GM23248 (cell line): ENCODE data around the gene WDR70. TPM values are rescaled to one million over a fixed set of nuclear protein-coding genes. Genes with fewer than 3 reads are reported as not detected.
A peak's percentile ranks its signal among the peaks of the same experiment; 100 is the strongest.
"Not testable (repeated sequence)": the region's sequence is repeated elsewhere in the genome, so short reads cannot be mapped to it uniquely, and the experiment has no call there.

ENCODE experiments used
- DNase-seq: peaks from one replicate; pipeline ENCODE4 v3.0.0-alpha.2; 2015
- H2AFZ ChIP-seq: fragments of 200-600 bp; sonication (generic); 2 replicates; pipeline ENCODE4 v1.6.1; 2016; ENCODE audit warnings: antibody characterized with exemption
- H3F3A ChIP-seq: fragments of 200-600 bp; sonication (generic); 2 replicates; pipeline ENCODE4 v1.6.1; 2016; ENCODE audit warnings: mild to moderate bottlenecking, antibody characterized with exemption, mixed run types; ENCODE audit not compliant: insufficient read depth
- H3K27ac ChIP-seq: fragments of 200-600 bp; sonication (generic); 2 replicates; pipeline ENCODE4 v1.5.1; 2016; ENCODE audit warnings: mild to moderate bottlenecking
- H3K27me3 ChIP-seq: fragments of 200-600 bp; sonication (generic); replicated peaks from 2 replicates; pipeline ENCODE4 v1.6.1; 2016; ENCODE audit warnings: mild to moderate bottlenecking; ENCODE audit not compliant: insufficient read depth
- H3K36me3 ChIP-seq: fragments of 200-600 bp; sonication (generic); 2 replicates; pipeline ENCODE4 v1.6.1; 2016; ENCODE audit warnings: low read depth, mild to moderate bottlenecking
- H3K4me1 ChIP-seq: fragments of 200-600 bp; sonication (generic); 2 replicates; pipeline ENCODE4 v1.6.1; 2016; ENCODE audit warnings: mild to moderate bottlenecking; ENCODE audit not compliant: insufficient read depth
- H3K4me2 ChIP-seq: fragments of 200-600 bp; sonication (generic); one replicate; pipeline ENCODE4 v1.6.1; 2016; ENCODE audit warnings: mild to moderate bottlenecking; ENCODE audit not compliant: unreplicated experiment
- H3K4me3 ChIP-seq: fragments of 200-600 bp; sonication (generic); 2 replicates; pipeline ENCODE4 v1.5.1; 2016; ENCODE audit warnings: mild to moderate bottlenecking
- H3K79me2 ChIP-seq: fragments of 200-600 bp; sonication (generic); 2 replicates; pipeline ENCODE4 v1.6.1; 2016; ENCODE audit warnings: mild to moderate bottlenecking; ENCODE audit not compliant: insufficient read depth
- H3K9ac ChIP-seq: fragments of 200-600 bp; sonication (generic); 2 replicates; pipeline ENCODE4 v1.6.1; 2016; ENCODE audit warnings: mild to moderate bottlenecking
- H3K9me2 ChIP-seq: fragments of 200-600 bp; sonication (generic); 2 replicates; pipeline ENCODE4 v1.6.1; 2016; ENCODE audit warnings: mixed run types, mild to moderate bottlenecking, moderate library complexity; ENCODE audit not compliant: insufficient read depth
- H3K9me3 ChIP-seq: fragments of 200-600 bp; sonication (generic); one replicate; pipeline ENCODE4 v1.6.1; 2017; ENCODE audit warnings: low read depth
- H4K20me1 ChIP-seq: fragments of 200-600 bp; sonication (generic); 2 replicates; pipeline ENCODE4 v1.6.0; 2016; ENCODE audit not compliant: insufficient read depth
- EZH2 ChIP-seq: fragments of 200-600 bp; sonication (generic); IDR thresholded peaks from 2 replicates; pipeline ENCODE4 v1.6.1; 2018; ENCODE audit warnings: antibody characterized with exemption, mild to moderate bottlenecking; ENCODE audit not compliant: insufficient read depth, poor library complexity, severe bottlenecking
- EZH2phosphoT487 ChIP-seq: fragments of 200-600 bp; sonication (generic); IDR thresholded peaks from 2 replicates; pipeline ENCODE4 v1.6.1; 2018; ENCODE audit warnings: antibody characterized with exemption, moderate library complexity, mild to moderate bottlenecking, low read depth; ENCODE audit not compliant: insufficient read depth
- WGBS, 2 experiments: methylation state at CpG; one replicate each; pipeline ENCODE4 v1.1.6; 2015 to 2017; ENCODE audit warnings: low lambda C conversion rate in 2 of 2, low coverage in 1 of 2; ENCODE audit errors: missing lambda C conversion rate in 2 of 2; 5-methylcytosine and 5-hydroxymethylcytosine counted together
- in situ Hi-C: fragments of 300-500 bp; cut with MboI; formaldehyde crosslinking; loops from 2 replicates; pipeline ENCODE4 v1.15.0; 2020
- polyA plus RNA-seq: library from polyadenylated mRNA; unstranded; fragments of >200 nt; fragmentation: Nextera tagmentation; extraction: Ambion mirVana; gene quantifications from 2 replicates; pipeline ENCODE4 v1.2.1, GENCODE V29; 2016
- total RNA-seq: library from RNA; depleted of rRNA; stranded (reverse); fragments of >200 nt; shearing (Covaris generic); gene quantifications from 2 replicates; pipeline ENCODE4 v1.2.3, GENCODE V29; 2014

Gene WDR70
- total and polyA plus RNA-seq, 2 experiments from 2014 or later: 20.8 to 24.9 TPM

DNA sequence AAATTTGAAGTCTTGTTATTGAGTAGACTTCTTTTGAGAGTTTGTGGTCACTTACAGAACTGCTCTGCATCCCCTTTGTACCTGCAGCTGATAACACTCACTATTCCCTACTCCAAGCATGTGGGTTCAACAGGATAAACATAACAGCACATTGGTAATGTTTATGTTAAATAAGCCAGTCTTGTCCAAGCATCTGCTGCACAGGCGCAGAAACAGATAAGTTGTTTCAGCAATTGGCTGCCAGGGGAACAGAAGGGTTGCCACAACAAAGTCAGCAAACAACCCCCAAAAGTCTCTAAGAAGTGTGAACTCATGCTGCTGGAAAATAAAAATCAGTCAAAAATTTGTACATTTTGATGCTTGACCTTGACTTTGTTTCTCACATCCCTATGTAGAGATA lies 286.2 kb downstream of the WDR70 start:
- H3K27me3 ChIP-seq: no peaks in the 10 kb centered on the region
- peaks cover 36% of the 10 kb centered on the region for H3K4me1 ChIP-seq
- peaks cover 29% of the 10 kb centered on the region for H3F3A ChIP-seq
- H3K4me2 ChIP-seq: no peak overlapping the region
- no peak overlapping the region for H2AFZ ChIP-seq
- no peak for DNase-seq
- H3K79me2 ChIP-seq: peaks cover 4% of the 10 kb centered on the region; the same call in 1 of the 2 replicates
- no peak overlapping the region for H3K9ac ChIP-seq
- no peaks in the 10 kb centered on the region for H3K36me3 ChIP-seq
- no peak for TF ChIP-seq EZH2phosphoT487
- no peak for TF ChIP-seq EZH2
- in situ Hi-C loops: no loop called here
- no peaks in the 10 kb centered on the region for H3K9me3 ChIP-seq
- no peak overlapping the region for H3K4me3 ChIP-seq
- no peaks in the 10 kb centered on the region for H4K20me1 ChIP-seq
- no peaks in the 10 kb centered on the region for H3K9me2 ChIP-seq
- 100% methylated on average over 1 of the region's 1 CpG for WGBS, 2 experiments
- H3K27ac ChIP-seq: no peak overlapping the region

GRCh38 chr5:37665889-37666288 lies 286.8 kb downstream of the WDR70 start:
- Histone ChIP-seq H3K27me3 (no peaks in the 10 kb centered on the region), H3K27ac (no peak overlapping the region), H2AFZ (no peak overlapping the region), H3F3A (peaks cover 29% of the 10 kb centered on the region), H3K4me1 (peaks cover 36% of the 10 kb centered on the region), H3K36me3 (no peaks in the 10 kb centered on the region), H3K9ac (no peak overlapping the region), H3K79me2 (peaks cover 7% of the 10 kb centered on the region), H3K9me3 (no peaks in the 10 kb centered on the region), H3K9me2 (no peaks in the 10 kb centered on the region), H3K4me3 (no peak overlapping the region), H4K20me1 (no peaks in the 10 kb centered on the region), H3K4me2 (no peak overlapping the region)
- in situ Hi-C loops: no loop called here
- TF ChIP-seq EZH2phosphoT487 (no peak), EZH2 (no peak)
- DNase-seq: no peak
- 47 to 51% methylated on average over 12 of the region's 12 CpGs for WGBS, 2 experiments

- Histone ChIP-seq H2AFZ (no peak overlapping the region), H3K9me3 (no peaks in the 10 kb centered on the region), H3K9ac (no peak overlapping the region), H3K4me3 (no peak overlapping the region), H4K20me1 (no peaks in the 10 kb centered on the region), H3K4me1 (peaks cover 31% of the 10 kb centered on the region), H3K4me2 (no peak overlapping the region), H3F3A (peaks cover 29% of the 10 kb centered on the region), H3K27ac (no peak overlapping the region), H3K36me3 (no peaks in the 10 kb centered on the region), H3K27me3 (no peaks in the 10 kb centered on the region), H3K79me2 (peaks cover 14% of the 10 kb centered on the region), H3K9me2 (no peaks in the 10 kb centered on the region)
- in situ Hi-C loops: no loop called here
- no peak for DNase-seq
- no peak for TF ChIP-seq EZH2
- no peak for TF ChIP-seq EZH2phosphoT487
Observed at GRCh38 chr5:37667430-37667829, 288.3 kb downstream of the WDR70 start.

DNA sequence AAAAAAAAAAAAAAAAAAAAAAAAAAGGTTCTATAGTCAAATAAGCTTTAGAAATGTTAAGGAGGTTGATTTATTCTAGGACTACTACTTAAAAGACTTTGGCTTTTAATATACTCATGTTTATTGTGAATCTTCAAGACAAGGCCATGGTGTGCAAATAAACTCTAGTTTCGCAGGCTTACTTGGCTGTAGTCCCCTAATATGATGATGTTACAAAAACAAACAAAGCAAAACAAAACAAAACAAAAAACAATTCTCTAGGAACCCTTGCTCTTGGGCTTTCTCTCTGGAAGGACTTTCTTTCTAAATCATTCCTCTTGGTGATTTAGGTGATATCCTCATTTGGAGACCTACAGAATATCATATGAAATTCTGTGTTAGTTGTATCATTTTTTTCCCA lies 288.7 kb downstream of the WDR70 start:
- no peaks in the 10 kb centered on the region for H3K9me3 ChIP-seq
- H3K4me2 ChIP-seq: peak overlapping the region; percentile 49
- H3K4me3 ChIP-seq: peak overlapping the region; percentile 14; the same call in 1 of the 2 replicates
- no peak overlapping the region for H3K9ac ChIP-seq
- peaks cover 27% of the 10 kb centered on the region for H3F3A ChIP-seq
- DNase-seq: no peak
- H3K9me2 ChIP-seq: no peaks in the 10 kb centered on the region
- H3K27me3 ChIP-seq: no peaks in the 10 kb centered on the region
- no peak overlapping the region for H2AFZ ChIP-seq
- in situ Hi-C loops: no loop called here
- peaks cover 27% of the 10 kb centered on the region for H3K4me1 ChIP-seq
- peak overlapping the region; percentile 88 for H3K27ac ChIP-seq
- peaks cover 14% of the 10 kb centered on the region for H3K79me2 ChIP-seq
- 70 to 95% methylated on average over 1 of the region's 1 CpG for WGBS, 2 experiments
- H4K20me1 ChIP-seq: no peaks in the 10 kb centered on the region
- H3K36me3 ChIP-seq: no peaks in the 10 kb centered on the region
- TF ChIP-seq EZH2phosphoT487: no peak
- TF ChIP-seq EZH2: no peak

- Histone ChIP-seq H3K9me3 (no peaks in the 10 kb centered on the region), H3K4me3 (peak overlapping the region; percentile 14; the same call in 1 of the 2 replicates), H2AFZ (no peak overlapping the region), H3K27ac (peak overlapping the region; percentile 88), H3K4me2 (peak overlapping the region; percentile 49), H3F3A (peaks cover 19% of the 10 kb centered on the region), H3K27me3 (no peaks in the 10 kb centered on the region), H3K36me3 (no peaks in the 10 kb centered on the region), H3K79me2 (peaks cover 10% of the 10 kb centered on the region), H4K20me1 (no peaks in the 10 kb centered on the region), H3K9me2 (no peaks in the 10 kb centered on the region), H3K4me1 (peaks cover 19% of the 10 kb centered on the region), H3K9ac (peak overlapping the region; percentile 61)
- peak; percentile 98 for DNase-seq
- in situ Hi-C loops: no loop called here
- no peak for TF ChIP-seq EZH2phosphoT487
- no peak for TF ChIP-seq EZH2
- 0% methylated on average over 2 of the region's 2 CpGs for WGBS, 2 experiments
Observed at GRCh38 chr5:37668524-37669047, 289.5 kb downstream of the WDR70 start.

- Histone ChIP-seq H3F3A (peaks cover 19% of the 10 kb centered on the region), H3K4me1 (peaks cover 17% of the 10 kb centered on the region), H3K79me2 (peaks cover 13% of the 10 kb centered on the region; the same call in 1 of the 2 replicates)
- H4K20me1 ChIP-seq, H3K27me3 ChIP-seq, H3K27ac ChIP-seq, DNase-seq, H3K4me3 ChIP-seq, H3K9ac ChIP-seq, H3K4me2 ChIP-seq, H3K9me2 ChIP-seq, in situ Hi-C loops, H3K36me3 ChIP-seq, H3K9me3 ChIP-seq, H2AFZ ChIP-seq: not testable (repeated sequence)
- WGBS, 2 experiments: 80% methylated on average over 12 of the region's 12 CpGs
Observed at GRCh38 chr5:37672118-37672588, 293.0 kb downstream of the WDR70 start.

- H3K4me2 ChIP-seq, H2AFZ ChIP-seq, in situ Hi-C loops, H4K20me1 ChIP-seq, H3K9me2 ChIP-seq, H3K4me1 ChIP-seq, H3K9me3 ChIP-seq, H3K9ac ChIP-seq, H3K4me3 ChIP-seq, H3F3A ChIP-seq, H3K27me3 ChIP-seq, DNase-seq, H3K36me3 ChIP-seq, H3K27ac ChIP-seq: not testable (repeated sequence)
- 92 to 98% methylated on average over 6 of the region's 6 CpGs for WGBS, 2 experiments
- H3K79me2 ChIP-seq: peaks cover 13% of the 10 kb centered on the region; the same call in 1 of the 2 replicates
Observed at GRCh38 chr5:37674361-37674760, 295.2 kb downstream of the WDR70 start.
